Activated naive CD8-positive, alpha-beta T cell (primary cell): Measurements from ENCODE around the gene ARSK.

Source experiments
- H3K27ac Mint-ChIP-seq: one replicate; pipeline ENCODE4 v1.8.0; 2021; ENCODE audit warnings: mixed read lengths
- H3K27me3 Mint-ChIP-seq: one replicate; pipeline ENCODE4 v1.8.0; 2021; ENCODE audit warnings: mixed read lengths
- H3K36me3 Mint-ChIP-seq: one replicate; pipeline ENCODE4 v1.8.0; 2021; ENCODE audit warnings: mixed read lengths
- H3K4me1 Mint-ChIP-seq: one replicate; pipeline ENCODE4 v1.8.0; 2021; ENCODE audit warnings: low read depth, mixed read lengths
- H3K4me3 Mint-ChIP-seq: one replicate; pipeline ENCODE4 v1.8.0; 2021; ENCODE audit warnings: mild to moderate bottlenecking, mixed read lengths
- H3K9me3 Mint-ChIP-seq: one replicate; pipeline ENCODE4 v1.8.0; 2021; ENCODE audit warnings: low read depth, mixed read lengths

Gene ARSK

DNA sequence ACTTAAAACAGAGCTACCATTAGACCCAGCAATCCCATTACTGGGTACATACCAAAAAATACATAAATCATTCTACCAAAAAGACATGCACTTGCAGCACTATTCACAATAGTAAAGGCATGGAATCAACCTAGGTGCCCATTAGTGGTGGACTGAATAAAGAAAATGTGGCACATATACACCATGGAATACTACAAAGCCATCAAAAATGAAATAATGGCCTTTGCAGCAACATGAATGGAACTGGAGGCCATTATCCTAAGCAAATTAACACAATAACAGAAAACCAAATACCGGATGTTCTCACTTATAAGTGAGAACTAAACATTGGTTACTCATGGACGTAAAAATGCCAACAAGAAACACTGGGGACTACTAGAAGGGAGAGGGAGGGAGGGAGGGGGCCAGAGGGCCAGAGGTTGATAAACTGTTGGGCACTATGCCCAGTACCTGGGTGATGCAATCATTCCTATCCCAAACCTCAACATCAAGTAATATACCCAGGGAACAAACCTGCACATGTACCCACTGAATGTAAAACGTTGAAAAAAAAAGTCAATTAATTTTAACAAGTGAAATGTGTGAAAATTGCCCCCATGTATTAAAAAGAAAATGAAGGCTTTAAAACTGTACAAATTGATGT is 40.5 kb downstream of the ARSK start:
- Mint-ChIP-seq H3K36me3 (peaks cover 11% of the 10 kb centered on the region), H3K4me1 (peaks cover 17% of the 10 kb centered on the region), H3K4me3 (no peak overlapping the region), H3K9me3 (no peaks in the 10 kb centered on the region), H3K27me3 (no peaks in the 10 kb centered on the region), H3K27ac (no peak overlapping the region)

DNA sequence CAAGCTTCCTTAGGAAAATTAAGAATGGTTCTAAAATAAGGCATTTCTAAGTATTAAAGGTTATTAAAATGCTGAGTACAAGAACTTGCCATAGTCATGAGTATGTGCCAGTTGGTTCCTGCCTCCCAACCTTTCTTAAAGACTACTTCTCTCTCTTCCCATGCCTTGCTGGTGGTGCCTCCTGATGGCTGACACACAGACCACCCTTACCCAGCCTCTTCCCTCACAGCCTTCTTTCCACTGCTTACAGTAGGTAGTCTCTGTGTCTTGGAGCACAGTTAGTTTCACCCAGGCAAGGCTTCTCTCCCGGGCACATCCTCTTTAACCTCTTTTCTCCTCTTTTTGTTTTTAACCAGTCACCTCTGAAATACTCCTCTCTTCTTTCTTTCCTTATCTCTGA is 44.4 kb downstream of the ARSK start:
- Mint-ChIP-seq H3K4me3 (no peak overlapping the region), H3K27ac (no peak overlapping the region), H3K9me3 (no peaks in the 10 kb centered on the region), H3K36me3 (peaks cover 10% of the 10 kb centered on the region), H3K27me3 (no peaks in the 10 kb centered on the region), H3K4me1 (no peaks in the 10 kb centered on the region)

DNA sequence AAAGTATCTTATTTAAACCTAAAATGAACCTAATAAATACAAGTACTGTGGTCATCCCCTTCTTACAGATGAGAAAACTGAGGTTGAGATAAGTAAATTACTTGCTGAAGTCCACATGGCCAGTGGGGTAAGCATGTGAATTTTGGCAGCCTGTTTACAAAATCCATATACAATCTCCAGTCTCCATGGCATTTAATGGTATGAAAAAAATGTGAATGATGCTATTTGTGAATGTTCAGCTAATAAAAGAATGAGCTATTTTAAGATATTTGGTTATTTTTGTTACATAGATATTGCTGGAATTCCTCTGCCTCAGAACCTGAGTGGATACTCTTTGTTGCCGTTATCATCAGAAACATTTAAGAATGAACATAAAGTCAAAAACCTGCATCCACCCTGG is 45.7 kb downstream of the ARSK start:
- Mint-ChIP-seq H3K36me3 (peaks cover 10% of the 10 kb centered on the region), H3K27me3 (no peaks in the 10 kb centered on the region), H3K27ac (no peak overlapping the region), H3K4me3 (no peak overlapping the region), H3K9me3 (no peaks in the 10 kb centered on the region), H3K4me1 (no peaks in the 10 kb centered on the region)

DNA sequence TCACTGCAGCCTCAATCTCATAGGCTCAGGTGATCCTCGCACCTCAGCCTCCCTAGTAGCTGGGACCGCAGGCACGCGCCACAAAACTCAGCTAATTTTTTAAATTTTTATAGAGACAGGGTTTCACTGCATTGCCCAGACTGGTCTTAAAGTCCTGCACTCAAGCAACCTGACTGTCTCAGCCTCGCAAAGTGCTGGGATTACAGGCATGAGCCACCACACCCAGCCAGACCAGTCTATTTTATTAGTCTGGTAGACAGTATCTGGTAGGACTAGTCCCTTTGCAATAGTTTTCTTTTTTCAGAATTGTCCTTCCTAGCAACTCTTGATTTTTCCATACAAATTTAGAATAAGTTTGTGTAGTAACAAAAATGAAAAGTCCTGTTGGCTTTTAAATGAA is 50.9 kb downstream of the ARSK start:
- H3K36me3 Mint-ChIP-seq = peaks cover 12% of the 10 kb centered on the region
- H3K9me3 Mint-ChIP-seq = no peaks in the 10 kb centered on the region
- H3K4me1 Mint-ChIP-seq = no peaks in the 10 kb centered on the region
- no peaks in the 10 kb centered on the region for H3K27me3 Mint-ChIP-seq
- H3K4me3 Mint-ChIP-seq = no peak overlapping the region
- H3K27ac Mint-ChIP-seq = no peak overlapping the region

- Mint-ChIP-seq H3K36me3 (peaks cover 10% of the 10 kb centered on the region), H3K9me3 (no peaks in the 10 kb centered on the region), H3K4me3 (no peak overlapping the region), H3K4me1 (no peaks in the 10 kb centered on the region), H3K27ac (no peak overlapping the region), H3K27me3 (no peaks in the 10 kb centered on the region)
Measured at GRCh38 chr5:95606419-95606818, 51.5 kb downstream of the ARSK start.

- peaks cover 13% of the 10 kb centered on the region for H3K36me3 Mint-ChIP-seq
- H3K4me1 Mint-ChIP-seq = no peaks in the 10 kb centered on the region
- H3K27ac Mint-ChIP-seq = no peak overlapping the region
- no peak overlapping the region for H3K4me3 Mint-ChIP-seq
- H3K27me3 Mint-ChIP-seq = no peaks in the 10 kb centered on the region
- peaks cover 6% of the 10 kb centered on the region for H3K9me3 Mint-ChIP-seq
Measured at GRCh38 chr5:95609711-95610110, 54.8 kb downstream of the ARSK start.

DNA sequence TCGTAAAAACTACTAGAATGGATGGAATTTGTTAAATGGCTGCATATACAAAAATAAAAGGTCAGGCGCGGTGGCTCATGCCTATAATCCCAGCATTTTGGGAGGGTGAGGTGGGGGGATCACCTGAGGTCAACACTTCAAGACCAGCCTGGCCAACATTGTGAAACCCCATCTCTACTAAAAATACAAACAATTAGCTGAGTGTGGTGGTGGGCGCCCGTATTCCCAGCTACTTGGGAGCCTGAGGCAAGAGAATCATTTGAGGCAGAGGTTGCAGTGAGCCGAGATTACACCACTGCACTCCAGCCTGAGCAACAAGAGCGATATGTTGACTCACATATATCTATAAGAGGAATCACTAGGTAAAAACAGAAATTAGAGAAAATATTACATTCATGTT is 55.6 kb downstream of the ARSK start:
- Mint-ChIP-seq H3K4me3 (no peak overlapping the region), H3K9me3 (peaks cover 6% of the 10 kb centered on the region), H3K4me1 (peaks cover 6% of the 10 kb centered on the region), H3K27me3 (no peaks in the 10 kb centered on the region), H3K27ac (no peak overlapping the region), H3K36me3 (peaks cover 16% of the 10 kb centered on the region)

DNA sequence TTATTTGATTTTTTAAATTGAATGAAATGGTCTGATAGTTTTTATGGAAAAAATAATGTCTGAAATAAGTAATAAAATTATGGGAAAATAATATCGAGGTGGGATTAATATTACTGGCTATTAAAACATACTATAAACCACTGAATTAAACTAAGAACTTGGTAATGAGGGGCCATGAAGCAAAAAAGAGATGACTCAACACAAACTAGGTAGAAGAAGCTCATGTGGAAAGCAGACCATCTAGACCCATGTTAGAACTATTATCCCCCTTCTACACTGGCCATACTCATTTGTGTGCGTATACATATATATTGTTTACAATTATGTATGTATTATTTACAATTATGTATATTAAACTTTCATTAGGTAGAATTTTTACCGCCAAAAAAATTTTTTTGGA is 56.5 kb downstream of the ARSK start:
- H3K27ac Mint-ChIP-seq = no peak overlapping the region
- H3K9me3 Mint-ChIP-seq = peaks cover 6% of the 10 kb centered on the region
- H3K4me3 Mint-ChIP-seq = no peak overlapping the region
- H3K27me3 Mint-ChIP-seq = no peaks in the 10 kb centered on the region
- peaks cover 16% of the 10 kb centered on the region for H3K36me3 Mint-ChIP-seq
- peaks cover 6% of the 10 kb centered on the region for H3K4me1 Mint-ChIP-seq

DNA sequence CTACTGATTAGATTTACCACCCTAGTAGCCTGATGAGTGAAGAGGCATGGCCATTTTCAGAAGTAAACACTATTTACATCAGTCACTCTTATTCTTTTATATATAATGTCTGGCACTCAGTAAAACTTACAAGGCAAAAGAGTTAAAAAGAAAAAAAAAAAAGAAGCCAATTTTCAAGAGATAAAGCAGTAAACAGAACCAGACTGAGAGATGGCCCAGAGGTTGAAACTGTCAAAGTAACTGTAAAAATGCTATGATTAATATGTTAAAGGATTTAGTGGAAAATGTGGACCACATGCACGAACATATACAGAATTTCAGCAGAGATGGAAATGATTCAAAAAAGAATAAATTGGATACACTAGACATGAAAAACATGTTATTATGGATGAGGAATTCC is 58.6 kb downstream of the ARSK start:
- Mint-ChIP-seq H3K36me3 (peaks cover 11% of the 10 kb centered on the region), H3K4me1 (peaks cover 11% of the 10 kb centered on the region), H3K27me3 (no peaks in the 10 kb centered on the region), H3K27ac (no peak overlapping the region), H3K9me3 (peaks cover 6% of the 10 kb centered on the region), H3K4me3 (no peak overlapping the region)

DNA sequence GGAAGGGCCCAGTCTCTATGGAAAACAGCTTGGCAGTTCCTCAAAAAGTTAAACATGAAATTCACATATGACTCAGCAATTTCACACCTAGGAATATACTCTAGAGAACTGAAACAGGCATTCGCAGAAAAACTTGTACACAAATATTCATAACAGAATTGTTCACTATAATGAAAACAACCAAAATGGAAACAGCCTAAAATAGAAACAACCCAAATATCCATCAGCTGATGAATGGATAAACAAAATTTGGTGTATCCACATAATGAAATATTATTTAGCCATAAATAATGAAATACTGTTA is 60.2 kb downstream of the ARSK start:
- Mint-ChIP-seq H3K9me3 (peaks cover 6% of the 10 kb centered on the region), H3K4me3 (no peak overlapping the region), H3K4me1 (peaks cover 26% of the 10 kb centered on the region), H3K27me3 (no peaks in the 10 kb centered on the region), H3K27ac (no peak overlapping the region), H3K36me3 (peaks cover 11% of the 10 kb centered on the region)

DNA sequence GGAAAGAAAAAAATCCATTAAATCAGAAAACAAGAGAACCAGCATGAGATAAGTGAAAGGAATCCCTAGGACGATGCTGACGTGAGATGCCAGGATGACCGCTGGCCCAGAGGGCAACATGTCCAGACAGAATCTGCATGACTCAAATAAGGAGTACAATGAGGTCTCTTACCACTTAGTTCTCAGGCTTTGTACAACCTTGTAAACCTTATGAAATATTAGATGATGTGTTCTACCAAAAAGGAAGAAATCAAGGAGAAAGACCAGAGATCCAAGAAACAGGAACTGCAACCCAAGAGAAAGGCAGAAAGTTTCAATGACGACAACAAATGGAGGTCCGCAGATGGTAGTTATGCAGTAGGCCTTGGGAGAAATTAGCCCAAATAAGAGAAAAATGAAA is 62.2 kb downstream of the ARSK start:
- H3K4me1 Mint-ChIP-seq = peaks cover 32% of the 10 kb centered on the region
- peaks cover 11% of the 10 kb centered on the region for H3K36me3 Mint-ChIP-seq
- no peaks in the 10 kb centered on the region for H3K27me3 Mint-ChIP-seq
- no peak overlapping the region for H3K27ac Mint-ChIP-seq
- no peak overlapping the region for H3K4me3 Mint-ChIP-seq
- H3K9me3 Mint-ChIP-seq = peaks cover 6% of the 10 kb centered on the region

DNA sequence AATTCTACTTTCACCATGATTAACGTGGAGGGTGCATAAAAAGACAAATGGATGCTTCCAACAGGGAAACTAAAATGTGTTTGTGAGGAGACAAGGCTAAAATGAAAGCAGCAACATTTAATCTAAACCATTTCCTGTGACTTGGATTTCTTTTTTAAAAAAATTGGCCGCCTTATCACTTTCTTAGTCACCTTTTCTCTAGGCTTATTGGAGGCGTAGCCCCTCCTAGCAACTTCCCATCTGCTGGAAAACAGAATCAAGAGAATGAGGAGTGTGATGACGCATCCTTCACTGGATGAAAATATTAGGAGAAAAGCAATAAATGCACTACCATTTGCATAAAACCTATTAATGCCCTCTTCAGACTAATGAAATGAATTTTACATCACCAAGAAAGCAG is 64.2 kb downstream of the ARSK start:
- no peaks in the 10 kb centered on the region for H3K27me3 Mint-ChIP-seq
- no peaks in the 10 kb centered on the region for H3K9me3 Mint-ChIP-seq
- H3K4me1 Mint-ChIP-seq = peaks cover 48% of the 10 kb centered on the region
- peak overlapping the region; percentile 94 for H3K4me3 Mint-ChIP-seq
- no peak overlapping the region for H3K27ac Mint-ChIP-seq
- peaks cover 3% of the 10 kb centered on the region for H3K36me3 Mint-ChIP-seq

DNA sequence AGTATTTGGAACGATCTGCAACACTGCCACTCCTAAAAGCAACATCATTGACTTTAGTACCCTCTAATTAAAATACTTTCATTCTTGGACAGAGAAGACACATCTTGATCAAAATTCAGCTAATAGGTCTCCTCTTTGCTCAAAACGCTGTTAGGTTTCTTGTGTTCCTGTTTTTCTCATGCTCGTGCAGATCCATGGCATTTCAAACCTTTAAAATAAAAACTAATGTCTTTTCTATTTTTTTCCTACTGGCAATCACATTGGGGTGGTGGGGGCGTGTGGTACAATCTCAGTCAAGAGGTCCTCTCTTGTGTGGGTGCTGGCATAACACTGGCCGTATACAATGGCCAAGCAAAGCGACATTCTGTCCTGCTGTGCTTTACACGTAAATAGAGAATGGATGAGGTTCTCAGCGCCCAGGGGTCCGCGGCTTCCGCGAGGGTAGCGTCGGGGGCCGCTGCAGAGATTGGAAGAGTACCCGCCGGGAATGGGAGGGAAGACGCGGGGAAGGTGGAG is 64.7 kb downstream of the ARSK start:
- H3K4me3 Mint-ChIP-seq = peak overlapping the region; percentile 94
- peak overlapping the region; percentile 87 for H3K27ac Mint-ChIP-seq
- no peaks in the 10 kb centered on the region for H3K9me3 Mint-ChIP-seq
- H3K27me3 Mint-ChIP-seq = no peaks in the 10 kb centered on the region
- peaks cover 48% of the 10 kb centered on the region for H3K4me1 Mint-ChIP-seq
- H3K36me3 Mint-ChIP-seq = peaks cover 3% of the 10 kb centered on the region

GRCh38 chr5:95620030-95620869 is 65.3 kb downstream of the ARSK start, which contains the start of gene GPR150:
GPR150 (plus strand) TSS chr5:95620087; CDS start chr5:95620276, 189 bp downstream.
- no peaks in the 10 kb centered on the region for H3K27me3 Mint-ChIP-seq
- no peaks in the 10 kb centered on the region for H3K9me3 Mint-ChIP-seq
- peak within 1 kb of the TSS; percentile 94 for H3K4me3 Mint-ChIP-seq
- peaks cover 43% of the 10 kb centered on the region for H3K4me1 Mint-ChIP-seq
- H3K27ac Mint-ChIP-seq = peak within 1 kb of the TSS; percentile 87
- no peaks in the 10 kb centered on the region for H3K36me3 Mint-ChIP-seq

- Mint-ChIP-seq H3K27ac (peak overlapping the region; percentile 92), H3K27me3 (no peaks in the 10 kb centered on the region), H3K4me3 (peak overlapping the region; percentile 84), H3K4me1 (peaks cover 41% of the 10 kb centered on the region), H3K9me3 (no peaks in the 10 kb centered on the region), H3K36me3 (no peaks in the 10 kb centered on the region)
Measured at GRCh38 chr5:95620870-95621838, 66.3 kb downstream of the ARSK start.
